Neuronal stem cell (in vitro differentiated cells): ENCODE measurements around the gene FJX1.

Experiments
- DNase-seq: peaks from one replicate; pipeline ENCODE4 v3.0.0-alpha.2; 2013; ENCODE audit warnings: low spot score
- H2AFZ ChIP-seq: one replicate; pipeline ENCODE4 v1.6.1; 2013; ENCODE audit warnings: mild to moderate bottlenecking, low read length, inconsistent platforms
- H2AK5ac ChIP-seq: 2 replicates; pipeline ENCODE4 v1.6.1; 2013; ENCODE audit warnings: low read depth, mild to moderate bottlenecking, inconsistent platforms, low read length, moderate library complexity, mixed read lengths
- H2BK120ac ChIP-seq: 2 replicates; pipeline ENCODE4 v1.6.1; 2013; ENCODE audit warnings: low read depth, mild to moderate bottlenecking, inconsistent platforms, low read length, moderate library complexity, mixed read lengths
- H2BK12ac ChIP-seq: one replicate; pipeline ENCODE4 v1.6.1; 2013; ENCODE audit warnings: low read length, inconsistent platforms
- H2BK15ac ChIP-seq: 2 replicates; pipeline ENCODE4 v1.6.1; 2013; ENCODE audit warnings: mild to moderate bottlenecking, low read length, inconsistent platforms, mixed read lengths
- H2BK5ac ChIP-seq: one replicate; pipeline ENCODE4 v1.6.1; 2013; ENCODE audit warnings: inconsistent platforms, mild to moderate bottlenecking, low read length, moderate library complexity
- H3K14ac ChIP-seq: one replicate; pipeline ENCODE4 v1.6.1; 2013; ENCODE audit warnings: low read length, inconsistent platforms
- H3K18ac ChIP-seq: 2 replicates; pipeline ENCODE4 v1.6.1; 2013; ENCODE audit warnings: low read length, inconsistent platforms
- H3K23ac ChIP-seq: 2 replicates; pipeline ENCODE4 v1.6.1; 2013; ENCODE audit warnings: low read depth, mild to moderate bottlenecking, mixed read lengths, low read length, inconsistent platforms; ENCODE audit not compliant: poor library complexity
- H3K27ac ChIP-seq: replicated peaks from 3 replicates; pipeline ENCODE4 v1.5.1; 2013; ENCODE audit warnings: low read length, inconsistent platforms
- H3K27me3 ChIP-seq, 3 experiments: 2 replicates each; pipeline ENCODE4 v1.6.1; 2013; ENCODE audit warnings: low read length in 3 of 3, mild to moderate bottlenecking in 2 of 3, inconsistent platforms in 1 of 3, low read depth in 1 of 3, mixed read lengths in 1 of 3, moderate library complexity in 1 of 3; ENCODE audit not compliant: control insufficient read depth in 3 of 3, insufficient read depth in 3 of 3
- H3K36me3 ChIP-seq, 2 donors: replicated peaks in 1 of 2; 2 replicates each; pipeline ENCODE4 v1.6.1; 2013; ENCODE audit warnings: low read length in 2 of 2; ENCODE audit not compliant: control insufficient read depth in 2 of 2, insufficient read depth in 2 of 2
- H3K4ac ChIP-seq: 2 replicates; pipeline ENCODE4 v1.6.1; 2013; ENCODE audit warnings: inconsistent platforms, mild to moderate bottlenecking, low read length, moderate library complexity
- H3K4me1 ChIP-seq, 2 donors: 1 replicate in 1 of 2; 2 replicates in 1 of 2; pipeline ENCODE4 v1.6.1; 2013; ENCODE audit warnings: low read length in 2 of 2, low read depth in 1 of 2; ENCODE audit not compliant: control insufficient read depth in 2 of 2, insufficient read depth in 1 of 2
- H3K4me2 ChIP-seq: one replicate; pipeline ENCODE4 v1.6.1; 2013; ENCODE audit warnings: mild to moderate bottlenecking, low read length, inconsistent platforms; ENCODE audit not compliant: insufficient read depth, poor library complexity, severe bottlenecking
- H3K4me3 ChIP-seq, 2 donors: 2 replicates each; pipeline ENCODE4 v1.5.1; 2013; ENCODE audit warnings: low read length in 2 of 2, mild to moderate bottlenecking in 2 of 2, inconsistent platforms in 1 of 2, moderate library complexity in 1 of 2
- H3K79me1 ChIP-seq: one replicate; pipeline ENCODE4 v1.6.1; 2013; ENCODE audit warnings: low read depth, mild to moderate bottlenecking, inconsistent platforms, low read length, moderate library complexity
- H3K9ac ChIP-seq: one replicate; pipeline ENCODE4 v1.6.1; 2013; ENCODE audit warnings: mild to moderate bottlenecking, low read depth, low read length, inconsistent platforms; ENCODE audit not compliant: poor library complexity
- H3K9me3 ChIP-seq, 2 donors: replicated peaks in 1 of 2; 2 replicates each; pipeline versions ENCODE3 to v1.6.1; 2013; ENCODE audit warnings: low read length in 2 of 2, mild to moderate bottlenecking in 2 of 2, inconsistent platforms in 1 of 2, low read depth in 1 of 2, mixed read lengths in 1 of 2, moderate library complexity in 1 of 2; ENCODE audit not compliant: control insufficient read depth in 2 of 2, insufficient read depth in 1 of 2
- H4K8ac ChIP-seq: one replicate; pipeline ENCODE4 v1.6.1; 2013; ENCODE audit warnings: low read depth, mild to moderate bottlenecking, inconsistent platforms, low read length, moderate library complexity
- H4K91ac ChIP-seq: one replicate; pipeline ENCODE4 v1.6.1; 2013; ENCODE audit warnings: low read length, low read depth, mild to moderate bottlenecking, inconsistent platforms; ENCODE audit not compliant: poor library complexity
- WGBS, 2 donors: extraction: QIAGEN DNeasy Blood & Tissue Kit; methylation state at CpG; one replicate each; pipeline ENCODE4 v1.1.7; 2013; ENCODE audit warnings: missing lambda C conversion rate in 2 of 2, mixed read lengths in 1 of 2; ENCODE audit not compliant: insufficient read length in 2 of 2, insufficient replicate concordance in 1 of 2; ENCODE audit errors: extremely low coverage in 2 of 2; 5-methylcytosine and 5-hydroxymethylcytosine counted together

FJX1 gene

GRCh38 chr11:35633827-35634423, 15.7 kb downstream of the FJX1 start:
- no peak overlapping the region for H2AK5ac ChIP-seq
- H2BK12ac ChIP-seq = no peak overlapping the region
- WGBS, 2 donors = no CpG with 5 or more reads among the region's 4 CpGs
- H3K9ac ChIP-seq = no peak overlapping the region
- no peaks in the 10 kb centered on the region for H3K36me3 ChIP-seq
- H3K79me1 ChIP-seq = no peaks in the 10 kb centered on the region
- H2BK5ac ChIP-seq = no peak overlapping the region
- H3K27me3 ChIP-seq = no peaks in the 10 kb centered on the region
- peaks cover 0 to 6% of the 10 kb centered on the region in 2 donors for H3K9me3 ChIP-seq
- H3K27ac ChIP-seq = no peak overlapping the region
- H4K91ac ChIP-seq = no peak overlapping the region
- H3K4me2 ChIP-seq = no peak overlapping the region
- H3K4ac ChIP-seq = no peak overlapping the region
- H2BK120ac ChIP-seq = no peak overlapping the region
- no peak overlapping the region for H3K4me3 ChIP-seq
- H4K8ac ChIP-seq = no peak overlapping the region
- no peak overlapping the region for H3K18ac ChIP-seq
- H3K23ac ChIP-seq = no peak overlapping the region
- no peak overlapping the region for H2BK15ac ChIP-seq
- no peak overlapping the region for H2AFZ ChIP-seq
- H3K14ac ChIP-seq = no peak overlapping the region
- peaks cover 0 to 4% of the 10 kb centered on the region in 2 donors for H3K4me1 ChIP-seq
- no peak for DNase-seq

- Histone ChIP-seq H2BK12ac (no peak overlapping the region), H3K36me3 (no peaks in the 10 kb centered on the region), H2AFZ (no peak overlapping the region), H3K27ac (no peak overlapping the region), H2BK120ac (no peak overlapping the region), H2BK15ac (no peak overlapping the region), H3K14ac (no peak overlapping the region), H2BK5ac (no peak overlapping the region), H3K23ac (no peak overlapping the region), H3K4me1 (peaks cover 7 to 12% of the 10 kb centered on the region in 2 donors), H3K4me2 (no peak overlapping the region), H3K4me3 (no peak overlapping the region), H3K9me3 (peaks cover 0 to 6% of the 10 kb centered on the region in 2 donors), H3K79me1 (no peaks in the 10 kb centered on the region), H4K91ac (no peak overlapping the region), H3K4ac (no peak overlapping the region), H3K18ac (no peak overlapping the region), H2AK5ac (no peak overlapping the region), H3K27me3 (no peaks in the 10 kb centered on the region), H4K8ac (no peak overlapping the region), H3K9ac (no peak overlapping the region)
- WGBS, 2 donors = no CpG with 5 or more reads among the region's 6 CpGs
- DNase-seq = no peak
Observed at GRCh38 chr11:35635933-35636332, 17.7 kb downstream of the FJX1 start.

GRCh38 chr11:35639591-35640179, 21.4 kb downstream of the FJX1 start:
- peak overlapping the region; percentile 7 for H3K18ac ChIP-seq
- H2AK5ac ChIP-seq = no peak overlapping the region
- H4K8ac ChIP-seq = no peak overlapping the region
- no peak overlapping the region for H2AFZ ChIP-seq
- no peak overlapping the region for H3K14ac ChIP-seq
- no peaks in the 10 kb centered on the region for H3K36me3 ChIP-seq
- H3K27ac ChIP-seq = no peak overlapping the region
- WGBS, 2 donors = no CpG with 5 or more reads among the region's 9 CpGs
- H3K4me3 ChIP-seq = no peak overlapping the region
- no peaks in the 10 kb centered on the region for H3K27me3 ChIP-seq
- H3K4ac ChIP-seq = no peak overlapping the region
- H3K9ac ChIP-seq = no peak overlapping the region
- H3K9me3 ChIP-seq = no peaks in the 10 kb centered on the region
- H3K4me2 ChIP-seq = peak overlapping the region; percentile 21
- H3K23ac ChIP-seq = no peak overlapping the region
- no peak overlapping the region for H2BK5ac ChIP-seq
- no peak overlapping the region for H2BK12ac ChIP-seq
- no peak for DNase-seq
- no peak overlapping the region for H2BK15ac ChIP-seq
- H3K79me1 ChIP-seq = no peaks in the 10 kb centered on the region
- H4K91ac ChIP-seq = no peak overlapping the region
- H2BK120ac ChIP-seq = no peak overlapping the region
- peaks cover 14 to 17% of the 10 kb centered on the region in 2 donors for H3K4me1 ChIP-seq

- no peak overlapping the region for H2BK15ac ChIP-seq
- H3K23ac ChIP-seq = no peak overlapping the region
- no peak overlapping the region for H2BK5ac ChIP-seq
- H4K8ac ChIP-seq = no peak overlapping the region
- H3K4me2 ChIP-seq = no peak overlapping the region
- no peak overlapping the region for H3K4ac ChIP-seq
- H2BK120ac ChIP-seq = no peak overlapping the region
- no peak overlapping the region for H3K4me3 ChIP-seq
- H3K27ac ChIP-seq = no peak overlapping the region
- no CpG with 5 or more reads among the region's 6 CpGs for WGBS, 2 donors
- H3K27me3 ChIP-seq = peaks cover 0 to 3% (median 0%) of the 10 kb centered on the region in 3 experiments
- no peak overlapping the region for H3K18ac ChIP-seq
- DNase-seq = no peak
- H3K9ac ChIP-seq = no peak overlapping the region
- H3K4me1 ChIP-seq = peaks cover 14 to 17% of the 10 kb centered on the region in 2 donors
- H2AK5ac ChIP-seq = no peak overlapping the region
- H3K14ac ChIP-seq = no peak overlapping the region
- H3K79me1 ChIP-seq = no peaks in the 10 kb centered on the region
- peak overlapping the region; percentile 72 for H2AFZ ChIP-seq
- H3K9me3 ChIP-seq = no peaks in the 10 kb centered on the region
- no peak overlapping the region for H2BK12ac ChIP-seq
- H3K36me3 ChIP-seq = no peaks in the 10 kb centered on the region
- no peak overlapping the region for H4K91ac ChIP-seq
Observed at GRCh38 chr11:35641171-35641897, 23.1 kb downstream of the FJX1 start.
